IPS-18c (cell line): ENCODE data around the gene SBK1.
"Not testable (repeated sequence)": the region's sequence is repeated elsewhere in the genome, so short reads cannot be mapped to it uniquely, and the experiment has no call there.

Experiments
- H3K4me3 ChIP-seq: 2 replicates; pipeline ENCODE4 v1.7.0; 2013; ENCODE audit warnings: low read depth, mild to moderate bottlenecking, low read length, moderate library complexity; ENCODE audit not compliant: insufficient read depth
- H3K9me3 ChIP-seq: one replicate; pipeline ENCODE4 v1.6.1; 2013; ENCODE audit warnings: mild to moderate bottlenecking, low read length, moderate library complexity; ENCODE audit not compliant: control insufficient read depth, insufficient read depth

SBK1 gene

DNA sequence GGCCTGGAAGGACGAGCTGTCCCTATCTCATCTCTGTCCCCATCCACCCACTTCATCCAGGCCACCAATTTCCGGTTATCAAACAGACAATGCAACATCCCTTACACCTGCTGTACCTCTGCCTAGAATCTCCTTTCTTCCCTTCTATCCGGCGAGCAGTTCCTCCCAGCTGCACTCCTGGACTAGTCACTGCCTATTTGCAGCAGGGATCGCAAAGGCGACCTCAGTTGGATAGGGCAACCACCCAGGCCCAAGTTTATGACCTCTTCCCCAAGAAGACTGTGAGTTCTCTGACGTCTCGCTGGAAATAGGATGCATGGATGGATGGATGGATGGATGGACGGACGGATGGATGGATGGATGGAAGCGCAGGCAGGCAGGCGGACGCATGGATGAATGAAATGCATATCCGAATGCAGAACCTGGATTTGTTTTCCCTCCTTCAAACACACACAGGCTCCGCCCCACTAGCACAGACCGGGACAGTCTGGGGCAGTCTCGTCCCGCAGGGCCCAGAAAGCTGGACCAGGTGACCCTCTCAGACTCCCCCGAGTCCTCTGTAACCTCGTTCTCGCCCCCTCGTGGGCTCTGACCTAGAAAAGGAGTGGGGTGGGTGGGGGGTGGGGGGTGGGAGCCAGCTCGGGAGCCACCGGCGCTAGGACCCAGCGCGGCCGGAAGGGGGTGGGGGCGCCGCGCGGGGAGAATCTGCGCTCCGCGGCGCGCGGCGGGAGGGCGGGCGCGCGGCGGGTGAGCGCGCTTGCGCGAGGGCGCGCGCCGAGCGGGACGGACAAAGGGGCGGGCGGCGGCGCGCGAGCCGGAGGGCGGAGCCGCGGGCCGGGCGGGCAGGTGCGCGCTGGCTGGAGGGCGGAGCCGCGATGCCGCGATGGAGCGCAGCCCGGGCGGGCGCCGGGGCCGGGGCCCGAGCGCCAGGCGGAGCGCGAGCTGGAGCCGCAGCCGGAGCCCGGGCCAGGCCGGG is at the start of gene SBK1:
Gene SBK1, plus strand, starts transcription at position 875 of the 976 bp plus-strand sequence. CDS start 24,867 bp downstream, outside the sequence.
- peak within 1 kb of the TSS; percentile 91 for H3K4me3 ChIP-seq
- H3K9me3 ChIP-seq: no peaks in the 10 kb centered on the region

DNA sequence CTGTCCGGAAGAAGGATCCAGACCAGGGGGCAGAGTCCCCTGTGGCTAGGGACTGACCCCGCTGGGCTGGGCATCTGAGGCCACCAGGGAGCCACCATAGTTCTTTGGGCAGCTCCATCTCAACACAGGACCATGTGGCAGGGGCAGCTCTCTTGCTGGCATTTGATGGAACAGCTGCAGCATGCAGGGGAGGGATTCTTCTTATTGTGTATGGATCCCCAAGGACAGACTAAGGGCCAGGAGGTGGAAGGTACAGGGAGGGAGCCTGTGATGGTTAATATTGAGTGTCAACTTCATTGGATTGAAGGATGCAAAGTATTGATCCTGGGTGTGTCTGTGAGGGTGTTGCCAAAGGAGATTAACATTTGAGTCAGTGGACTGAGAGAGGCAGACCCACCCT is 42.8 kb upstream of the SBK1 start:
- not testable (repeated sequence) for H3K4me3 ChIP-seq, H3K9me3 ChIP-seq

- Histone ChIP-seq H3K9me3 (peaks cover 2% of the 10 kb centered on the region), H3K4me3 (no peak overlapping the region)
Measured at GRCh38 chr16:28250999-28251398, 41.3 kb upstream of the SBK1 start.

- H3K9me3 ChIP-seq: peaks cover 2% of the 10 kb centered on the region
- H3K4me3 ChIP-seq: no peak overlapping the region
Measured at GRCh38 chr16:28254158-28254557, 38.2 kb upstream of the SBK1 start.

- Histone ChIP-seq H3K4me3 (no peak overlapping the region), H3K9me3 (peaks cover 2% of the 10 kb centered on the region)
Measured at GRCh38 chr16:28255838-28256237, 36.5 kb upstream of the SBK1 start.

DNA sequence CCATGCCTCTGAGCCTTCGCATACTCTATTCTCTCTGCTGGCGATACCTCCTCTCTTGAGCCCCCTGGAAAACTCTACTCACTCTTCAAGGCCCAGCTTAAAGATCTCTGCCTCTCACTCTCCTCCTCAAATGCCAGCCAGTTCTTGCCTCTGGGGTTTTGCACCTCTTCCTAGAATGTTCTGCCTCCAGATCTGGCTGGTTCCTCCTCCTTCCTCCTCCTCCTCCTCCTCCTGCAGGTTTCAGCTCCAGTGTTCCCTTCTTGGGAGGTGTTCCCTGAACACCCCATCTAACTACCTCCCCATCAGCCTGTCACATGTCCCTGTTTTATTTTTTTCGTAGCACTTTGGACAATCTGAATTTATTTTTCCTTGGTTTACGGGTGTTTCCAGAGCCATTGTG is 35.1 kb upstream of the SBK1 start:
- H3K9me3 ChIP-seq: peaks cover 2% of the 10 kb centered on the region
- no peak overlapping the region for H3K4me3 ChIP-seq

DNA sequence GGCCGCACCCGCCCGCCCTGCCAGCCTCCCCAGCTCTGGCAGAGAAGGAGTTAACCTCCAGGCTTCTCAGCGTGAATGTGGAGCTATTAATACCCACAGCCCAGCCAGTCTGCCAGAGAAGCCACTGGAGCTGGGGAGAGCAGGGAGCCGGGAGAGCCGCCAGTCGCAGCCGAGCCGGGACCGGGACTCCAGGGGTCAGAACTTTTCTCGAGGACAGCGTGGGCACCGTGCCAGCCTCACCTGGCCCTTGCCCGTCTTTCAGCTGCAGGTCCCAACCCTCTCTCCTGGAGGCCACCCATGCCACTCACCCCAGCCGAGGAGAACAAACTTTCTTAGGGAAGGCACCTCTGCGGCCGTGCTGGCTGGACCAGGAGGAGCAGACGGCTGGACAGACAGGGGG is 33.8 kb upstream of the SBK1 start:
- H3K9me3 ChIP-seq: peaks cover 2% of the 10 kb centered on the region
- H3K4me3 ChIP-seq: peak overlapping the region; percentile 25; the same call in 1 of the 2 replicates

DNA sequence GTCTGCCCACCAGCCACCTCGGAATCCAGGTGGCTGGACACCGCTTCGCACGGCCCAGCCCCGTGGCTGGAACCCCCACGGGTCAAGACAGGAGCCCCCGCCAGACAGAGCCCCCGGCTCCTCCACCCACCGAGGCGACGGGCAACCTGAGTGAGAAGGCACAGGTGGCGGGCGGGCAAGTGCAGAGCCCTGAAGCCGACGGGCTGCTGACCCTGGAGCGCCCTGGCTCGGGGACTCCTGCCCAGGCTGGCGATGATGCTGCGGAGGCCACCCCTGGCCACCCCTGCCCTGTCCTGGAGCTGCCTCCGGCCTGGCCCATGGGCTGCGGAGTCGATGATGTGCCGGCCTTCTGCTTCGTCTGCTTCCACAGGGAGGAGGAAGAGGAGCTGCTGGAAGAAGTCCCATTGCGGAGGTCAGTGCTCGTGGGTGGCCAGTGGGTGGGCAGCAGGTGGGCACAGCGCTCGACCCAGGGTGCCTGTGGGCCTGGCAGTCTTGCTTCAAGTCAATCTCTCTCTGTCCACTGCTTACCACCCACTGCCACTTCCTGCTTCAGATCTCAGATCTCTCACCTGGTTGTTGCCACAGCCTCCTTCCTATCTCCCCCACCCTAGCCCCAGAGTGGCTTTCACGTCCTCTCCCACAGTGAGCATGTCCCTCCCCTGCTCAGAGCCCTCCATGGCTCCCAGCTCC is 33.1 kb upstream of the SBK1 start:
- Histone ChIP-seq H3K9me3 (peaks cover 2% of the 10 kb centered on the region), H3K4me3 (0 out of 2 replicates have a peak overlapping the region, but pooled peaks have one; percentile 20)

GRCh38 chr16:28259781-28260150 is 32.6 kb upstream of the SBK1 start:
- H3K4me3 ChIP-seq: 0 out of 2 replicates have a peak overlapping the region, but pooled peaks have one; percentile 22
- H3K9me3 ChIP-seq: peaks cover 2% of the 10 kb centered on the region

GRCh38 chr16:28260193-28260592 is 32.1 kb upstream of the SBK1 start:
- H3K9me3 ChIP-seq: peaks cover 2% of the 10 kb centered on the region
- peak overlapping the region; percentile 10; the same call in 1 of the 2 replicates for H3K4me3 ChIP-seq

- no peak overlapping the region for H3K4me3 ChIP-seq
- H3K9me3 ChIP-seq: no peaks in the 10 kb centered on the region
Measured at GRCh38 chr16:28261942-28262341, 30.4 kb upstream of the SBK1 start.

- no peaks in the 10 kb centered on the region for H3K9me3 ChIP-seq
- no peak overlapping the region for H3K4me3 ChIP-seq
Measured at GRCh38 chr16:28263305-28263704, 29.0 kb upstream of the SBK1 start.

- H3K4me3 ChIP-seq: no peak overlapping the region
- no peaks in the 10 kb centered on the region for H3K9me3 ChIP-seq
Measured at GRCh38 chr16:28264656-28265055, 27.7 kb upstream of the SBK1 start.

GRCh38 chr16:28265822-28266221 is 26.5 kb upstream of the SBK1 start:
- Histone ChIP-seq H3K4me3 (no peak overlapping the region), H3K9me3 (no peaks in the 10 kb centered on the region)

- Histone ChIP-seq H3K4me3 (no peak overlapping the region), H3K9me3 (no peaks in the 10 kb centered on the region)
Measured at GRCh38 chr16:28267356-28267755, 25.0 kb upstream of the SBK1 start.

- no peak overlapping the region for H3K4me3 ChIP-seq
- no peaks in the 10 kb centered on the region for H3K9me3 ChIP-seq
Measured at GRCh38 chr16:28273511-28273910, 18.8 kb upstream of the SBK1 start.

DNA sequence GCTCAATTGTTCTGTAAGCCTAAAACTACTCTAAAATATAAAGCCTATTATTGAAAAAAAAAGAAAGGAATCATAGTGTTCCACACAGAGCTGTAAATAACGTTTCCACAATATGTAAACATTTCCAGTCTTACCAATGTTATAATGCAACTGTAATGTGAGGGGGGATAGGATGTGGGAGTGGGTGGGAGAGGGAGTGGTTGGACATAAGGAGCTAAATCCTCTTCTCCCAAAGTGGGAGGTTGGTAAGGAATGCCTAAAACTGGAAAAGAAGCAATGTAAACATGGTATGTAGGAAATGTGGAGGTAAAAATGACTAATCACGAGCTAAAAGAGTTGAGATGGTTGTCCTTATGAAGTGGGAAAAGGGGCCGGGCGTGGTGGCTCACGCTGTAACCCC is 17.6 kb upstream of the SBK1 start:
- Histone ChIP-seq H3K9me3 (no peaks in the 10 kb centered on the region), H3K4me3 (no peak overlapping the region)

GRCh38 chr16:28276301-28276700 is 16.0 kb upstream of the SBK1 start:
- no peaks in the 10 kb centered on the region for H3K9me3 ChIP-seq
- H3K4me3 ChIP-seq: no peak overlapping the region
